ENCODE results near the gene CYTH4. TPM values are rescaled to one million over a fixed set of nuclear protein-coding genes. Genes with fewer than 3 reads are reported as not detected.

CYTH4 gene
- total RNA-seq, 2 experiments from 2014 or later: 20.6 to 28.1 TPM

GRCh38 chr22:37276776-37277175 is 5.5 kb upstream of the CYTH4 start:
- H2AFZ ChIP-seq (ENCODE audit: low read length): no peak overlapping the region
- no peak for DNase-seq (ENCODE audit: low spot score)
- ChIA-PET CTCF (ENCODE audit: unreplicated experiment) (interaction anchor here (0.6 kb wide), 1 partner anchor 130 kb away, joined by 3 read pairs; no protein-coding TSS in a partner anchor), POLR2A (no interaction called here)
- no peaks in the 10 kb centered on the region for H4K20me1 ChIP-seq (ENCODE audit: insufficient read depth, low read length)
- H3K9me2 ChIP-seq (ENCODE audit: insufficient read depth, low read length): no peaks in the 10 kb centered on the region
- H3K4me3 ChIP-seq (ENCODE audit: low read depth, low read length, poor library complexity, severe bottlenecking): no peak overlapping the region
- TF ChIP-seq EZH2phosphoT487 (IDR thresholded peaks at IDR 0.05; ENCODE audit: borderline replicate concordance, low read depth, low read length) (no peak), CTCF (conservative IDR thresholded peaks at IDR 0.05; ENCODE audit: low read length) (no peak)
- H3K27ac ChIP-seq (ENCODE audit: low read depth, low read length, poor library complexity, severe bottlenecking): no peak overlapping the region
- H3K4me2 ChIP-seq (ENCODE audit: low read length): no peak overlapping the region
- H3K4me1 ChIP-seq (ENCODE audit: insufficient read depth, low read length, poor library complexity, severe bottlenecking): peaks cover 62% of the 10 kb centered on the region
- H3K9me3 ChIP-seq (ENCODE audit: low read length): no peaks in the 10 kb centered on the region
- no peaks in the 10 kb centered on the region for H3K79me2 ChIP-seq (ENCODE audit: insufficient read depth, low read depth, low read length)
- intact Hi-C loops (cut with micrococcal nuclease; ENCODE audit: unreplicated experiment): no loop called here
- H3K36me3 ChIP-seq (ENCODE audit: insufficient read depth, low read length): no peaks in the 10 kb centered on the region
- no TSS peak for BruUV-seq (replicated peaks)

GRCh38 chr22:37277384-37277783 is 4.9 kb upstream of the CYTH4 start:
- Histone ChIP-seq H3K4me1 (ENCODE audit: insufficient read depth, low read length, poor library complexity, severe bottlenecking) (peaks cover 68% of the 10 kb centered on the region), H3K9me3 (ENCODE audit: low read length) (no peaks in the 10 kb centered on the region), H3K36me3 (ENCODE audit: insufficient read depth, low read length) (no peaks in the 10 kb centered on the region), H3K9me2 (ENCODE audit: insufficient read depth, low read length) (no peaks in the 10 kb centered on the region), H2AFZ (ENCODE audit: low read length) (no peak overlapping the region), H4K20me1 (ENCODE audit: insufficient read depth, low read length) (no peaks in the 10 kb centered on the region), H3K4me3 (ENCODE audit: low read depth, low read length, poor library complexity, severe bottlenecking) (no peak overlapping the region), H3K27ac (ENCODE audit: low read depth, low read length, poor library complexity, severe bottlenecking) (no peak overlapping the region), H3K79me2 (ENCODE audit: insufficient read depth, low read depth, low read length) (peaks cover under 1% of the 10 kb centered on the region; the same call in 1 of the 2 replicates), H3K4me2 (ENCODE audit: low read length) (no peak overlapping the region)
- ChIA-PET CTCF (ENCODE audit: unreplicated experiment) (no interaction called here), POLR2A (no interaction called here)
- TF ChIP-seq EZH2phosphoT487 (IDR thresholded peaks at IDR 0.05; ENCODE audit: borderline replicate concordance, low read depth, low read length) (no peak), CTCF (conservative IDR thresholded peaks at IDR 0.05; ENCODE audit: low read length) (no peak)
- intact Hi-C loops (cut with micrococcal nuclease; ENCODE audit: unreplicated experiment): no loop called here
- no TSS peak for BruUV-seq (replicated peaks)
- DNase-seq (ENCODE audit: low spot score): no peak

DNA sequence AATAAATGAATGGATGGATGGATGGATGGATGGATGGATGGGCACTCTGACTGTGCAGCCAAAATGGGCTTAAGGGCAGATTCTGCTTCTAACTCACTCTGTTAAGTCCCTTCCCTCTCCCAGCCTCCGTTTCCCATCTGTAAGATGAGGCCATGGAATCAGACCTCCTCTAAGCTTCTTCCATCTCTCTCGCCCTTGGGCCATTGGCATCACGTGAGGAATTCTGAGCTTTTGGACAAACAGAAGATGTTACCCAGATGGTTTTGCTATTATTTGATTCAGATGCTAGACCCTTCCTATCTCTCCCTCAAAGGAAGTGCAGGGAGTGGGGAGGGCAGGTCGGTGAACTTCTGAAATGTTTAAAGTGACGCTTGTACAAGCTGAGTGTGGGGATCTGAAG is 4.0 kb upstream of the CYTH4 start:
- no peak overlapping the region for H2AFZ ChIP-seq (ENCODE audit: low read length)
- CTCF ChIA-PET (ENCODE audit: unreplicated experiment): no interaction called here
- no peak overlapping the region for H3K4me2 ChIP-seq (ENCODE audit: low read length)
- no peaks in the 10 kb centered on the region for H4K20me1 ChIP-seq (ENCODE audit: insufficient read depth, low read length)
- POLR2A ChIA-PET: no interaction called here
- H3K79me2 ChIP-seq (ENCODE audit: insufficient read depth, low read depth, low read length): peaks cover 10% of the 10 kb centered on the region; the same call in 1 of the 2 replicates
- no peak for DNase-seq (ENCODE audit: low spot score)
- intact Hi-C loops (cut with micrococcal nuclease; ENCODE audit: unreplicated experiment): no loop called here
- H3K36me3 ChIP-seq (ENCODE audit: insufficient read depth, low read length): no peaks in the 10 kb centered on the region
- H3K4me1 ChIP-seq (ENCODE audit: insufficient read depth, low read length, poor library complexity, severe bottlenecking): peaks cover 71% of the 10 kb centered on the region
- H3K9me2 ChIP-seq (ENCODE audit: insufficient read depth, low read length): no peaks in the 10 kb centered on the region
- TF ChIP-seq EZH2phosphoT487 (IDR thresholded peaks at IDR 0.05; ENCODE audit: borderline replicate concordance, low read depth, low read length) (no peak), CTCF (conservative IDR thresholded peaks at IDR 0.05; ENCODE audit: low read length) (no peak)
- no peak overlapping the region for H3K4me3 ChIP-seq (ENCODE audit: low read depth, low read length, poor library complexity, severe bottlenecking)
- BruUV-seq (replicated peaks): no TSS peak
- H3K27ac ChIP-seq (ENCODE audit: low read depth, low read length, poor library complexity, severe bottlenecking): no peak overlapping the region
- H3K9me3 ChIP-seq (ENCODE audit: low read length): no peaks in the 10 kb centered on the region

Data from OCI-LY7 (cell line).